HepG2 (cell line): ENCODE results near the gene ACADVL. TPM values are rescaled to one million over a fixed set of nuclear protein-coding genes. Genes with fewer than 3 reads are reported as not detected.
A peak's percentile ranks its signal among the peaks of the same experiment; 100 is the strongest.

Experiments used
- BORCS8-MEF2B ChIP-seq: sonication (generic); formaldehyde crosslinking; IDR thresholded peaks from 2 replicates; pipeline ENCODE4 v1.8.0; 2022; ENCODE audit warnings: mild to moderate bottlenecking, missing genetic modification reagents
- CREM ChIP-seq, 2 experiments: sonication (generic) in 1 of 2; formaldehyde crosslinking in 1 of 2; IDR thresholded peaks; 2 replicates each; pipeline versions ENCODE4 v1.4.0 to v1.6.1; 2016 to 2020; ENCODE audit warnings: antibody characterized with exemption in 1 of 2, mild to moderate bottlenecking in 1 of 2, missing genetic modification reagents in 1 of 2
- ERF ChIP-seq: IDR thresholded peaks from 2 replicates; pipeline ENCODE4 v1.6.1; 2018; ENCODE audit warnings: missing biosample characterization, missing genetic modification reagents
- ETV5 ChIP-seq: IDR thresholded peaks from 2 replicates; pipeline ENCODE4 v1.6.1; 2018; ENCODE audit warnings: missing biosample characterization, missing genetic modification reagents, inconsistent platforms, borderline replicate concordance
- ETV6 ChIP-seq: sonication (generic); formaldehyde crosslinking; conservative IDR thresholded peaks from 2 replicates; pipeline ENCODE4 v1.4.0; 2020; ENCODE audit warnings: missing genetic modification reagents
- HMGXB3 ChIP-seq: sonication (generic); formaldehyde crosslinking; IDR thresholded peaks from 2 replicates; pipeline ENCODE4 v1.4.0; 2020; ENCODE audit warnings: missing genetic modification reagents, borderline replicate concordance
- TEAD2 ChIP-seq: sonication (generic); formaldehyde crosslinking; IDR thresholded peaks from 2 replicates; pipeline ENCODE4 v1.9.0; 2021; ENCODE audit warnings: missing genetic modification reagents
- TEAD3 ChIP-seq: optimal IDR thresholded peaks from 2 replicates; pipeline ENCODE3; 2016; ENCODE audit warnings: borderline replicate concordance
- ZNF44 ChIP-seq: sonication (generic); formaldehyde crosslinking; IDR thresholded peaks from 2 replicates; pipeline ENCODE4 v1.5.1; 2020; ENCODE audit warnings: mild to moderate bottlenecking, missing genetic modification reagents
- ZNF562 ChIP-seq: sonication (generic); formaldehyde crosslinking; IDR thresholded peaks from 2 replicates; pipeline ENCODE4 v1.8.0; 2022; ENCODE audit warnings: missing genetic modification reagents, borderline replicate concordance
- ZNF678 ChIP-seq: sonication (generic); formaldehyde crosslinking; IDR thresholded peaks from 2 replicates; pipeline ENCODE4 v1.4.0; 2020; ENCODE audit warnings: mild to moderate bottlenecking, missing genetic modification reagents
- ZSCAN12 ChIP-seq: sonication (generic); formaldehyde crosslinking; IDR thresholded peaks from 2 replicates; pipeline ENCODE4 v1.9.0; 2021; ENCODE audit warnings: mild to moderate bottlenecking, missing genetic modification reagents
- ZSCAN25 ChIP-seq: sonication (generic); formaldehyde crosslinking; IDR thresholded peaks from 2 replicates; pipeline ENCODE4 v1.8.0; 2022; ENCODE audit warnings: mild to moderate bottlenecking, missing genetic modification reagents
- polyA plus RNA-seq, 8 experiments: library from polyadenylated mRNA; depleted of rRNA in 3 of 8; stranded (reverse) in 7 of 8; unstranded in 1 of 8; fragments of >200 nt; fragmentation: Illumina TruSeq in 4 of 8; extraction: Trizol in 4 of 8; gene quantifications; 2 replicates each; pipeline versions ENCODE4 v1.2.1 to v1.2.3, GENCODE V29; 2011 to 2016; ENCODE audit warnings: low read depth in 4 of 8, missing spikeins in 1 of 8, mixed read lengths in 1 of 8; ENCODE audit not compliant: insufficient read depth in 1 of 8
- total RNA-seq, 5 experiments: library from RNA; depleted of rRNA; stranded (reverse); fragments of >200 nt; fragmentation: Illumina TruSeq; extraction: Trizol; gene quantifications; 2 replicates each; pipeline ENCODE4 v1.2.3, GENCODE V29; 2016; ENCODE audit warnings: low read depth in 1 of 5
- TF ChIP-seq, protein P1 (sequence below): sonication (generic); formaldehyde crosslinking; conservative IDR thresholded peaks from 2 replicates; pipeline ENCODE4 v1.4.0; 2020; ENCODE audit warnings: missing genetic modification reagents
- TF ChIP-seq, protein P2 (sequence below): sonication (generic); formaldehyde crosslinking; IDR thresholded peaks from 2 replicates; pipeline ENCODE4 v1.5.0; 2020; ENCODE audit warnings: mild to moderate bottlenecking, missing genetic modification reagents
- TF ChIP-seq, protein P3 (sequence below): sonication (generic); formaldehyde crosslinking; IDR thresholded peaks from 2 replicates; pipeline ENCODE4 v1.4.0; 2020; ENCODE audit warnings: missing genetic modification reagents, low read depth, mild to moderate bottlenecking, borderline replicate concordance
- TF ChIP-seq, protein P4 (sequence below): sonication (generic); formaldehyde crosslinking; IDR thresholded peaks from 2 replicates; pipeline ENCODE4 v1.5.1; 2020; ENCODE audit warnings: missing genetic modification reagents, mild to moderate bottlenecking, borderline replicate concordance

The ACADVL gene
- total and polyA plus RNA-seq, 2 of the 13 experiments (the other 11 are each of a cell fraction or from before 2014, with no cell fraction given): 219 to 412 TPM

GRCh38 chr17:7219812-7220592 lies at the start of gene ACADVL, which contains the start of gene DLG4 (continued):
- TF ChIP-seq HMGXB3 (CRISPR knock-in tag) (no peak; the same call in 1 of the 2 replicates), ZNF678 (CRISPR knock-in tag) (no peak), TEAD3 (peak; percentile 34), CREM (IDR thresholded peaks at IDR 0.05) (peak; percentile 75), CREM (CRISPR knock-in tag; IDR thresholded peaks at IDR 0.05) (no peak), ETV5 (no peak; the same call in 1 of the 2 replicates), BORCS8-MEF2B (CRISPR knock-in tag) (peak; percentile 70), ZNF44 (peak; percentile 56; the same call in 1 of the 2 replicates), ZSCAN12 (no peak), TEAD2 (CRISPR knock-in tag) (no peak), ERF (0 out of 2 replicates have a peak, but pooled peaks have one; percentile 12), ZNF562 (CRISPR knock-in tag) (no peak), ETV6 (CRISPR knock-in tag) (peak; percentile 76; the same call in 1 of the 2 replicates), ZSCAN25 (peak; percentile 66)
- TF ChIP-seq, protein P1, sequence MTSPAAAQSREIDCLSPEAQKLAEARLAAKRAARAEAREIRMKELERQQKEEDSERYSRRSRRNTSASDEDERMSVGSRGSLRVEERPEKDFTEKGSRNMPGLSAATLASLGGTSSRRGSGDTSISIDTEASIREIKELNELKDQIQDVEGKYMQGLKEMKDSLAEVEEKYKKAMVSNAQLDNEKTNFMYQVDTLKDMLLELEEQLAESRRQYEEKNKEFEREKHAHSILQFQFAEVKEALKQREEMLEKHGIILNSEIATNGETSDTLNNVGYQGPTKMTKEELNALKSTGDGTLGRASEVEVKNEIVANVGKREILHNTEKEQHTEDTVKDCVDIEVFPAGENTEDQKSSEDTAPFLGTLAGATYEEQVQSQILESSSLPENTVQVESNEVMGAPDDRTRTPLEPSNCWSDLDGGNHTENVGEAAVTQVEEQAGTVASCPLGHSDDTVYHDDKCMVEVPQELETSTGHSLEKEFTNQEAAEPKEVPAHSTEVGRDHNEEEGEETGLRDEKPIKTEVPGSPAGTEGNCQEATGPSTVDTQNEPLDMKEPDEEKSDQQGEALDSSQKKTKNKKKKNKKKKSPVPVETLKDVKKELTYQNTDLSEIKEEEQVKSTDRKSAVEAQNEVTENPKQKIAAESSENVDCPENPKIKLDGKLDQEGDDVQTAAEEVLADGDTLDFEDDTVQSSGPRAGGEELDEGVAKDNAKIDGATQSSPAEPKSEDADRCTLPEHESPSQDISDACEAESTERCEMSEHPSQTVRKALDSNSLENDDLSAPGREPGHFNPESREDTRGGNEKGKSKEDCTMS (CRISPR knock-in tag): no peak
- TF ChIP-seq, protein P2, sequence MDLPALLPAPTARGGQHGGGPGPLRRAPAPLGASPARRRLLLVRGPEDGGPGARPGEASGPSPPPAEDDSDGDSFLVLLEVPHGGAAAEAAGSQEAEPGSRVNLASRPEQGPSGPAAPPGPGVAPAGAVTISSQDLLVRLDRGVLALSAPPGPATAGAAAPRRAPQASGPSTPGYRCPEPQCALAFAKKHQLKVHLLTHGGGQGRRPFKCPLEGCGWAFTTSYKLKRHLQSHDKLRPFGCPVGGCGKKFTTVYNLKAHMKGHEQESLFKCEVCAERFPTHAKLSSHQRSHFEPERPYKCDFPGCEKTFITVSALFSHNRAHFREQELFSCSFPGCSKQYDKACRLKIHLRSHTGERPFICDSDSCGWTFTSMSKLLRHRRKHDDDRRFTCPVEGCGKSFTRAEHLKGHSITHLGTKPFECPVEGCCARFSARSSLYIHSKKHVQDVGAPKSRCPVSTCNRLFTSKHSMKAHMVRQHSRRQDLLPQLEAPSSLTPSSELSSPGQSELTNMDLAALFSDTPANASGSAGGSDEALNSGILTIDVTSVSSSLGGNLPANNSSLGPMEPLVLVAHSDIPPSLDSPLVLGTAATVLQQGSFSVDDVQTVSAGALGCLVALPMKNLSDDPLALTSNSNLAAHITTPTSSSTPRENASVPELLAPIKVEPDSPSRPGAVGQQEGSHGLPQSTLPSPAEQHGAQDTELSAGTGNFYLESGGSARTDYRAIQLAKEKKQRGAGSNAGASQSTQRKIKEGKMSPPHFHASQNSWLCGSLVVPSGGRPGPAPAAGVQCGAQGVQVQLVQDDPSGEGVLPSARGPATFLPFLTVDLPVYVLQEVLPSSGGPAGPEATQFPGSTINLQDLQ: no peak; the same call in 1 of the 2 replicates
- TF ChIP-seq, protein P3, sequence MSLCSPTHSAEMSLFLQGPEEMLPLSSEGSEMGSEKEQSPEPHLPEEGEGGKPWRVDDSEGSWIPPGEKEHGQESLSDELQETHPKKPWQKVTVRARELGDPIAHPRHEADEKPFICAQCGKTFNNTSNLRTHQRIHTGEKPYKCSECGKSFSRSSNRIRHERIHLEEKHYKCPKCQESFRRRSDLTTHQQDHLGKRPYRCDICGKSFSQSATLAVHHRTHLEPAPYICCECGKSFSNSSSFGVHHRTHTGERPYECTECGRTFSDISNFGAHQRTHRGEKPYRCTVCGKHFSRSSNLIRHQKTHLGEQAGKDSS (CRISPR knock-in tag): no peak
- TF ChIP-seq, protein P4, sequence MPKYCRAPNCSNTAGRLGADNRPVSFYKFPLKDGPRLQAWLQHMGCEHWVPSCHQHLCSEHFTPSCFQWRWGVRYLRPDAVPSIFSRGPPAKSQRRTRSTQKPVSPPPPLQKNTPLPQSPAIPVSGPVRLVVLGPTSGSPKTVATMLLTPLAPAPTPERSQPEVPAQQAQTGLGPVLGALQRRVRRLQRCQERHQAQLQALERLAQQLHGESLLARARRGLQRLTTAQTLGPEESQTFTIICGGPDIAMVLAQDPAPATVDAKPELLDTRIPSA (CRISPR knock-in tag): no peak
